ENCODE measurements around the gene SH2B3.

Gene SH2B3

DNA sequence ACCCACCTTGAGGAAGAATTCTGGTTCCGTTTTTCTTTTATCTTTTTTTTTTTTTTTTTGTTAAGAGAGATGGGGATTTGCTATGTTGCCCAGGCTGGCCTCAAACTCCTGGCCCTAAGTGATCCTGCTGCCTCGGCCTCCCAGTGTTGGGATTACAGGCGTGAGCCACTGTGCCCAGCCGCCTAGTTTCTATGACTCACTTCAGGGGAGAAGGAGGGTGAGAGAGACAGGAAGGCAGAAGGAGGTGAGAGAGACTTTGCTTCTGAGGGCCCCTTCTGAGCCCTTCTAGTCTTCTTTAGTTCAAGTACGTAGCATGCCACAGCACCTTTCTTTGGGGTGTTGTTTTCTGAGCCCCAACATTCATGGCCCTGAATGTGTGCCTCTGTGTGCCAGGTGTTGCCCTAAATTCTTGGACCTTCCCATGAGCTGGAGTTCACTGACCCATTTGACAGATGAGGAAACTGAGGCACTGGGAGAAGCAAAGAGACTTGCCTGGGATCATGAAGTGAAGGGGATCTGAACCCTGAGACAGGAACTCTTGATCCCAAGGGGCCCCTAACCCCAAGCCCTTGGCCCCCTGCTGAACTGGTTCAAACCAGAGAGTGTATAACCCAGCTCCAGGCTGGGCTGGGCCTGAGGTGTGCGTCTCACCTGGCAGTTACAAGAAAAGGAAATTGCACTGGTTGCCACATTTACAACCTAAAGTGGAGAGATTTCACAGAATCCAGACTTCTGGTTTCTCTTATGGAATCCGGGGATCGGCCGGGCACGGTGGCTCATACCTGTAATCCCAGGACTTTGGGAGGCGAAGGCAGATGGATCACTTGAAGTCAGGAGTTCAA lies 20.8 kb downstream of the SH2B3 start:
- DNase-seq (ENCODE audit: low read depth), result no peak
- in situ Hi-C loops (cut with HindIII; ENCODE audit: low sequenced_read_pairs), result no loop called here
- TF ChIP-seq CTCF (IDR thresholded peaks at IDR 0.05; ENCODE audit: low read depth, low read length, missing control alignments), result no peak
- H3K4me3 ChIP-seq (ENCODE audit: low read depth, low read length), result no peak overlapping the region

DNA sequence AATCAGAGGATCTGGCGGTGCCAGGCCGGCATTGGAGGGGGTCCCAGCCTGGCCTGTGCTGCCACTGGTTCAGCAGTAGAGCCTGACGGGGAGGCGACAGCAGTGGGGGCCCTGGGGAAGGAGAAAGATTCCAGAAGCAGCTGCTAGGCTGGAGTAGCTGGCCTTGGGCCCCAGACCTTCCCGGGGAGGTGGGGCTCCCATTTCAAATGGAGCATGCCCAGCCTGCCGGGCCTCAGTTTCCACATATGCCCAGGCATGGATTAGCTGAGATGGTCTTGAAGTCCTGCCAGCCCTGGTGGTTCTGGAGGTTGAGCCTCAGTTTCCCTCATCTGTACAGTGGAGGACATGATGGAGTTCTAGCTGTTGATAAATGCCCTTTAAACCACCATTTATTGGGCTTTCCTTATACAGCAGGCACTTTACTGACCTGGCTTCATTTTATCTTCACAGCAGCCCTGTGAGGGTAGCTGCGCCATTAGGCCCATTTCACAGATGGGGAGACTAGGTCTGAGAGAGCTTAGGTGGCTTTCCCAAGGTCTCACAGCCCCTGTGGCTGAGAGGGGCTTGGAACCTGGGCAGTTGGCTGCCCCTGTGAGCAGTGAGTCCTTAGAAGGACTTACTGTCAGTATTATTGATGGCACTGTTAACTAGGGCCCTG lies 21.8 kb downstream of the SH2B3 start:
- in situ Hi-C loops (cut with HindIII; ENCODE audit: low sequenced_read_pairs), result no loop called here

DNA sequence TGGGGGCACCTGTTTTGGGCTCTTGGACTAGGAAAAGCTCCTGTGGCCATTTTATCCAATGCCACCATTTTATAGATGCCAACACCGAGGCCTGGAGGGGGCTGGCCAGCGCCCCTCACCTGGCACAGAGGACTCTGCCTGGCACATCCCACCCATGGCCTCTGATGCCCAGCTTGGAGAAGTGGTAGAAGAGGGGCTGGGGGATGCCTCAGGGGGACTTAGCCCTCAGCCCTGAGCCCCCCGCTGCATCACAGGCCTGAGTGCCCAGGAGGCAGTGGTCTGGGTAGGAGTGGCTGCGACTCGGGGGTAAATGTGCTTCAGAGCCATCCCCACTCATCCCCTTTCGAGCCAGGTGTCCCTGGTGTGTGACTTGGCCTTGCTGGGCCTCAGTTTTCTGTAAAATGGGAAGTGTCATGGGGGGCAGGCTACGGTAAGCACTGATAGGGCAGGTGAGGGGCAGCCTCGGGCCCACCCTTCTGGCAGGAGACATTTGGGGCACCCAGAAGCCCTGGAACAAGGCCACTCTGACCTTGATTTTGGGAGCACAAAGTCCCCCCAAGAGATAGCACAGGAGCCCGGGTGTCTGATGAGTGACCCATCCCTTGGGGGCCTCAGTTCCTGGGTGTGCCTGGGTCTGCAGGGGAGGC lies 22.5 kb downstream of the SH2B3 start:
- in situ Hi-C loops (cut with HindIII; ENCODE audit: low sequenced_read_pairs), result no loop called here
- no peak overlapping the region for H3K4me3 ChIP-seq (ENCODE audit: low read depth, low read length)
- DNase-seq (ENCODE audit: low read depth), result no peak
- no peak for TF ChIP-seq CTCF (IDR thresholded peaks at IDR 0.05; ENCODE audit: low read depth, low read length, missing control alignments)

More for the DNA sequence above, 21.8 kb downstream of the SH2B3 start:
- DNase-seq (ENCODE audit: low read depth), result no peak
- TF ChIP-seq CTCF (IDR thresholded peaks at IDR 0.05; ENCODE audit: low read depth, low read length, missing control alignments), result no peak
- no peak overlapping the region for H3K4me3 ChIP-seq (ENCODE audit: low read depth, low read length)

DNA sequence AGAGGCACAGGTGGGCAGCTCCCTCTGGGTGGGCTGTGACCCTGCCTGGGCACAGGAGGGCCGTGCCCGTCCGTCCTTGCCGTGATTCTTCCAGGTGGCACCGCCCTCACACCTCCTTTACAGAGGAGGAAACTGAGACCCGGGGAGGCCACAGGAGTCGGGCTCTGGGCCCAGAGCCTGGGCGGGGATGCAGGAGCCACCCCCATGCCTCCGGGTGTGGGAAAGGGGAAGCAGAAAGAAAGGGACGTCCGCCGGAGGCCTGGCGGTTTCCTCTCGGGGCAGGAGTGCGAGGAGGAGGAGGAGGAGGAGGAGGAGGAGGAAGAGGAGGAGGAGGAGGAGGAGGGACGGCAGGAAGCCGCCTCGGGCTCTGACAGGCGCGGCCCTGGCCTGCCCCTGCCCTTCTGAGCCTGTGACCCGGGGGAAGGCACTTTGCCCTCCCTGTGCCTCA lies 23.0 kb downstream of the SH2B3 start:
- no peak for TF ChIP-seq CTCF (IDR thresholded peaks at IDR 0.05; ENCODE audit: low read depth, low read length, missing control alignments)
- no peak overlapping the region for H3K4me3 ChIP-seq (ENCODE audit: low read depth, low read length)
- in situ Hi-C loops (cut with HindIII; ENCODE audit: low sequenced_read_pairs), result no loop called here
- DNase-seq (ENCODE audit: low read depth), result no peak

- H3K4me3 ChIP-seq (ENCODE audit: low read depth, low read length), result no peak overlapping the region
- no peak for DNase-seq (ENCODE audit: low read depth)
- in situ Hi-C loops (cut with HindIII; ENCODE audit: low sequenced_read_pairs), result no loop called here
- TF ChIP-seq CTCF (IDR thresholded peaks at IDR 0.05; ENCODE audit: low read depth, low read length, missing control alignments), result no peak
These were observed 24.2 kb downstream of the SH2B3 start for GRCh38 chr12:111429828-111430432.
